AG04449 (cell line): Measurements from ENCODE around the gene WDFY2.

Source experiments
- CTCF ChIA-PET: fragments of 350-600 bp; formaldehyde crosslinking; extraction: SDS; loops from one replicate; lab custom pipeline; 2021; ENCODE audit warnings: antibody characterized with exemption; lab: Yijun Ruan, JAX
- POLR2A ChIA-PET: fragments of 400-600, 350-600 bp; formaldehyde crosslinking; extraction: SDS; loops from one replicate; lab custom pipeline; 2020; ENCODE audit warnings: antibody characterized with exemption, inconsistent platforms; lab: Yijun Ruan, JAX
- DNase-seq: peaks from one replicate; pipeline ENCODE4 v3.0.0-alpha.2; 2010; ENCODE audit warnings: low read depth, low spot score
- H3K4me3 ChIP-seq: 2 replicates; pipeline ENCODE4 v1.5.1; 2011; ENCODE audit warnings: low read depth, mild to moderate bottlenecking, control low read depth, low read length
- CTCF ChIP-seq: IDR thresholded peaks from one replicate; pipeline ENCODE4 v1.5.1; 2011; ENCODE audit warnings: mild to moderate bottlenecking, moderate library complexity, low read length, control low read depth, inconsistent platforms; ENCODE audit not compliant: insufficient read depth; ENCODE audit errors: missing control alignments

WDFY2 gene

GRCh38 chr13:51806566-51806965 lies 222.3 kb downstream of the WDFY2 start:
- ChIA-PET POLR2A (no interaction called here), CTCF (interaction anchor here (3.3 kb wide), 1 partner anchor 9 kb away, joined by 37 read pairs; no protein-coding TSS in a partner anchor)
- no peak for DNase-seq

GRCh38 chr13:51807041-51807440 lies 222.8 kb downstream of the WDFY2 start:
- DNase-seq = no peak
- CTCF ChIA-PET = interaction anchor here (3.3 kb wide), 1 partner anchor 8 kb away, joined by 37 read pairs; no protein-coding TSS in a partner anchor
- no peak overlapping the region for H3K4me3 ChIP-seq
- POLR2A ChIA-PET = no interaction called here
- TF ChIP-seq CTCF = no peak

More at GRCh38 chr13:51806566-51806965, 222.3 kb downstream of the WDFY2 start:
- TF ChIP-seq CTCF = no peak
- no peak overlapping the region for H3K4me3 ChIP-seq

GRCh38 chr13:51808811-51809210 lies 224.5 kb downstream of the WDFY2 start:
- TF ChIP-seq CTCF = no peak
- POLR2A ChIA-PET = no interaction called here
- no peak for DNase-seq

GRCh38 chr13:51811046-51811445 lies 226.8 kb downstream of the WDFY2 start:
- ChIA-PET POLR2A (interaction anchor here (1.7 kb wide), 1 partner anchor 358 kb away, joined by 8 read pairs; the partner anchor contains the start of gene INTS6), CTCF (interaction anchor here (0.7 to 8.8 kb wide), 3 partner anchors 9 to 316 kb away, joined by 3 to 115 read pairs (median 4); partner anchors contain the start of gene NEK5)
- no peak for DNase-seq
- TF ChIP-seq CTCF = no peak
- H3K4me3 ChIP-seq = no peak overlapping the region

More at GRCh38 chr13:51808811-51809210, 224.5 kb downstream of the WDFY2 start:
- CTCF ChIA-PET = interaction anchor here (8.8 kb wide), 1 partner anchor 319 kb away, joined by 115 read pairs; the partner anchor contains the start of gene NEK5
- H3K4me3 ChIP-seq = no peak overlapping the region

GRCh38 chr13:51811920-51812451 lies 227.7 kb downstream of the WDFY2 start:
- no peak for TF ChIP-seq CTCF
- no peak for DNase-seq
- CTCF ChIA-PET = interaction anchor here (1.2 to 8.8 kb wide), 2 partner anchors 14 to 315 kb away, joined by 3 to 115 read pairs; partner anchors contain the start of gene NEK5
- no peak overlapping the region for H3K4me3 ChIP-seq
- POLR2A ChIA-PET = no interaction called here

GRCh38 chr13:51814071-51814470 lies 229.8 kb downstream of the WDFY2 start:
- ChIA-PET POLR2A (no interaction called here), CTCF (interaction anchor here (0.6 to 8.8 kb wide), 17 partner anchors 8 to 689 kb away, joined by 3 to 115 read pairs (median 6); partner anchors contain the start of gene NEK5)
- DNase-seq = no peak
- no peak overlapping the region for H3K4me3 ChIP-seq
- no peak for TF ChIP-seq CTCF
